ENCODE measurements around the gene MEA1. TPM values are rescaled to one million over a fixed set of nuclear protein-coding genes. Genes with fewer than 3 reads are reported as not detected.

MEA1 gene
- 10 to 100 TPM; 36.2 to 36.3 TPM for total RNA-seq
- polyA plus RNA-seq, result 100 to 1,000 TPM in 1 of 2 donors, 10 to 100 TPM in 1; 84.7 to 110 TPM

DNA sequence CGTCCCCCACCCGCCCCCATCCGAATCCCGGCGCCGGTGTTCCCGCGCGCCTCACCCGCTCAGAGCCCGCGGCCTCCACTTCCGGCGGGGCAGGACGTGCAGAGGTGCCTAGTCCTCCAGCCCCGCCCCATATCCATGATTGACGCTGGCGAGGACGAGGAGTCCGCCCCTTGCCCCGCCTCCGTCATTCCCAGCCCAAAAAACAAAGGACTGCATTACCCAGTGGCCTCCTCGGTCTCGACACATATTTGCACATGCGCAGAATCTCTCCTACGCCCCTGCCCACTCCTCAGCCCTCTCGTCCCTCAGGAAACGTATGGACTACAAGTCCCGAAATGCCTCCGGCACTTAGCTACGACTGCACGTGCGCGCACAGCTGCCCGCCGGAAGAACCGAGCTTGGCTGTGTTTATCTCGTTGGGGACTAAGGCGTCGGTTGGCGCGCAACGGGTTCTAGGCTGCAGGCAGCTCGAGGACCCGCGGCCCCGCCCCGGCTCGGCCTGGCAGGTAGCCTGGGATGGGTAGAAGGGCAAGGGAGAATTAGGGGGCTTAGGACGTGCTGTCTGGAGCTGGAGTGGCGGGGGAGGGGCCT, at the start of gene MEA1, which contains the start of gene KLHDC3:
Gene MEA1, minus strand, starts transcription at position 104 of the 591 bp plus-strand sequence. CDS start 133 bp downstream, outside the sequence.
Gene KLHDC3, plus strand, starts transcription at position 407 of the 591 bp plus-strand sequence. CDS start 2,944 bp downstream, outside the sequence.
- H3K4me1 Mint-ChIP-seq, result peaks cover 39 to 71% (median 56%) of the 10 kb centered on the region in 4 donors

GRCh38 chr6:43062818-43063217, 49.1 kb upstream of the MEA1 start:
- Mint-ChIP-seq H3K36me3 (peaks cover 39 to 56% of the 10 kb centered on the region in 2 donors), H3K27ac (no peak overlapping the region)

More for the DNA sequence above, at the start of gene MEA1, which contains the start of gene KLHDC3:
- Histone ChIP-seq H3K4me3 (ENCODE audit: low read length in 2 of 2) (peak within 1 kb of the TSS; percentile 75 to 84), H3K36me3 (ENCODE audit: insufficient read depth, low read length) (peaks cover 37% of the 10 kb centered on the region), H3K27me3 (ENCODE audit: insufficient read depth, low read length) (no peaks in the 10 kb centered on the region), H3K9me3 (ENCODE audit: control insufficient read depth in 1 of 2, low read length in 2 of 2) (no peaks in the 10 kb centered on the region), H3K27ac (ENCODE audit: low read depth, low read length) (peak within 1 kb of the TSS; percentile 71), H3K4me1 (ENCODE audit: insufficient read depth, low read length) (peaks cover 54% of the 10 kb centered on the region)
- Mint-ChIP-seq H3K27ac (peak within 1 kb of the TSS; percentile 75 to 98 (median 94)), H3K9me3 (peaks cover 0 to 6% (median 0%) of the 10 kb centered on the region in 8 donors), H3K36me3 (peaks cover 19 to 61% of the 10 kb centered on the region in 2 donors), H3K27me3 (no peaks in the 10 kb centered on the region), H3K4me3 (peak within 1 kb of the TSS; percentile 91 to 97 (median 94))
- ChIA-PET POLR2A (ENCODE audit: partially characterized antibody) (interaction anchor here (0.6 to 5.5 kb wide), 31 partner anchors 8 to 725 kb away, joined by 3 to 73 read pairs (median 4); partner anchors contain the start of genes ABCC10, BICRAL, CNPY3 and CUL7), CTCF (ENCODE audit: partially characterized antibody) (interaction anchor here (0.7 to 2.1 kb wide), 7 partner anchors 10 to 130 kb away, joined by 3 to 7 read pairs (median 3); partner anchors contain the start of genes CNPY3, CUL7, KLC4 and MRPL2)
- peak; percentile 98 to 100 (median 100) for DNase-seq
- intact Hi-C loops (cut with micrococcal nuclease), result loop anchor here (1.0 to 5.0 kb wide), 10 partner anchors 7 to 451 kb away; partner anchors contain the start of genes CNPY3, CUL7, KLC4 and MRPL2

GRCh38 chr6:43061861-43062260, 48.1 kb upstream of the MEA1 start:
- H3K36me3 Mint-ChIP-seq, result peaks cover 37 to 56% of the 10 kb centered on the region in 2 donors
- intact Hi-C loops (cut with micrococcal nuclease), result no loop called here

More at GRCh38 chr6:43062818-43063217, 49.1 kb upstream of the MEA1 start:
- H3K27me3 Mint-ChIP-seq, result no peaks in the 10 kb centered on the region
- Histone ChIP-seq H3K36me3 (ENCODE audit: insufficient read depth, low read length) (peaks cover 2% of the 10 kb centered on the region), H3K27ac (ENCODE audit: low read depth, low read length) (no peak overlapping the region), H3K4me1 (ENCODE audit: insufficient read depth, low read length) (peaks cover 21% of the 10 kb centered on the region), H3K9me3 (ENCODE audit: control insufficient read depth in 1 of 2, low read length in 2 of 2) (no peaks in the 10 kb centered on the region), H3K4me3 (ENCODE audit: low read length in 2 of 2) (no peak overlapping the region), H3K27me3 (ENCODE audit: insufficient read depth, low read length) (no peaks in the 10 kb centered on the region)
- CTCF ChIA-PET (ENCODE audit: partially characterized antibody), result no interaction called here
- H3K4me3 Mint-ChIP-seq, result no peak overlapping the region
- no peaks in the 10 kb centered on the region for H3K9me3 Mint-ChIP-seq
- peaks cover 25 to 39% (median 32%) of the 10 kb centered on the region in 4 donors for H3K4me1 Mint-ChIP-seq
- POLR2A ChIA-PET (ENCODE audit: partially characterized antibody), result interaction anchor here (0.6 kb wide), 1 partner anchor 9 kb away, joined by 3 read pairs; the partner anchor contains the start of gene CUL7
- no peak for DNase-seq
- intact Hi-C loops (cut with micrococcal nuclease), result no loop called here

GRCh38 chr6:43060755-43061633, 47.2 kb upstream of the MEA1 start:
- no peaks in the 10 kb centered on the region for H3K27me3 Mint-ChIP-seq
- H3K9me3 Mint-ChIP-seq, result no peaks in the 10 kb centered on the region
- peak overlapping the region; percentile 83 to 99 (median 94) for H3K27ac Mint-ChIP-seq
- Histone ChIP-seq H3K27me3 (ENCODE audit: insufficient read depth, low read length) (no peaks in the 10 kb centered on the region), H3K4me1 (ENCODE audit: insufficient read depth, low read length) (peaks cover 22% of the 10 kb centered on the region), H3K4me3 (ENCODE audit: low read length in 2 of 2) (no peak overlapping the region), H3K9me3 (ENCODE audit: control insufficient read depth in 1 of 2, low read length in 2 of 2) (no peaks in the 10 kb centered on the region), H3K27ac (ENCODE audit: low read depth, low read length) (no peak overlapping the region), H3K36me3 (ENCODE audit: insufficient read depth, low read length) (peaks cover 8% of the 10 kb centered on the region)
- ChIA-PET POLR2A (ENCODE audit: partially characterized antibody) (interaction anchor here (1.5 to 3.1 kb wide), 5 partner anchors 39 to 132 kb away, joined by 4 to 32 read pairs (median 8); partner anchors contain the start of genes CNPY3, PEX6 and RRP36), CTCF (ENCODE audit: partially characterized antibody) (interaction anchor here (0.9 kb wide), 1 partner anchor 39 kb away, joined by 3 read pairs; the partner anchor contains the start of gene RRP36)
- peaks cover 33 to 51% of the 10 kb centered on the region in 2 donors for H3K36me3 Mint-ChIP-seq
- DNase-seq, result no peak
- peaks cover 25 to 42% (median 34%) of the 10 kb centered on the region in 4 donors for H3K4me1 Mint-ChIP-seq
- intact Hi-C loops (cut with micrococcal nuclease), result no loop called here
- peak overlapping the region; percentile 94 to 99 (median 97) for H3K4me3 Mint-ChIP-seq

More at GRCh38 chr6:43061861-43062260, 48.1 kb upstream of the MEA1 start:
- Histone ChIP-seq H3K27me3 (ENCODE audit: insufficient read depth, low read length) (no peaks in the 10 kb centered on the region), H3K36me3 (ENCODE audit: insufficient read depth, low read length) (peaks cover 6% of the 10 kb centered on the region), H3K4me1 (ENCODE audit: insufficient read depth, low read length) (peaks cover 22% of the 10 kb centered on the region), H3K27ac (ENCODE audit: low read depth, low read length) (no peak overlapping the region), H3K9me3 (ENCODE audit: control insufficient read depth in 1 of 2, low read length in 2 of 2) (no peaks in the 10 kb centered on the region), H3K4me3 (ENCODE audit: low read length in 2 of 2) (no peak overlapping the region)
- H3K9me3 Mint-ChIP-seq, result no peaks in the 10 kb centered on the region
- no peak for DNase-seq
- H3K27ac Mint-ChIP-seq, result peak overlapping the region in 2 of 7 donors; percentile 9 to 98
- CTCF ChIA-PET (ENCODE audit: partially characterized antibody), result no interaction called here
- H3K4me1 Mint-ChIP-seq, result peaks cover 25 to 40% (median 34%) of the 10 kb centered on the region in 4 donors
- no peaks in the 10 kb centered on the region for H3K27me3 Mint-ChIP-seq
- peak overlapping the region in 1 of 8 donors; percentile 41 for H3K4me3 Mint-ChIP-seq
- POLR2A ChIA-PET (ENCODE audit: partially characterized antibody), result interaction anchor here (0.6 kb wide), 1 partner anchor 132 kb away, joined by 3 read pairs; the partner anchor contains the start of gene CNPY3

- peak overlapping the region; percentile 94 to 99 (median 97) for H3K4me3 Mint-ChIP-seq
- H3K4me1 Mint-ChIP-seq, result peaks cover 27 to 50% (median 34%) of the 10 kb centered on the region in 4 donors
- H3K27ac ChIP-seq (ENCODE audit: low read depth, low read length), result peak overlapping the region; percentile 91
- ChIA-PET CTCF (ENCODE audit: partially characterized antibody) (interaction anchor here (0.7 to 1.3 kb wide), 3 partner anchors 79 to 99 kb away, joined by 3 to 4 read pairs (median 3); partner anchors contain the start of gene GNMT), POLR2A (ENCODE audit: partially characterized antibody) (interaction anchor here (1.4 to 3.1 kb wide), 11 partner anchors 10 to 180 kb away, joined by 4 to 32 read pairs (median 8); partner anchors contain the start of genes CNPY3, KLHDC3, MEA1 and PEX6)
- peaks cover 32 to 48% of the 10 kb centered on the region in 2 donors for H3K36me3 Mint-ChIP-seq
- DNase-seq, result peak in 1 of 5 donors; percentile 41
- H3K27me3 Mint-ChIP-seq, result no peaks in the 10 kb centered on the region
- H3K27me3 ChIP-seq (ENCODE audit: insufficient read depth, low read length), result no peaks in the 10 kb centered on the region
- H3K4me3 ChIP-seq (ENCODE audit: low read length in 2 of 2), result peak overlapping the region; percentile 84 to 87
- peaks cover 22% of the 10 kb centered on the region for H3K4me1 ChIP-seq (ENCODE audit: insufficient read depth, low read length)
- peaks cover 13% of the 10 kb centered on the region for H3K36me3 ChIP-seq (ENCODE audit: insufficient read depth, low read length)
- intact Hi-C loops (cut with micrococcal nuclease), result no loop called here
- peak overlapping the region; percentile 97 to 100 (median 99) for H3K27ac Mint-ChIP-seq
- H3K9me3 Mint-ChIP-seq, result no peaks in the 10 kb centered on the region
- H3K9me3 ChIP-seq (ENCODE audit: control insufficient read depth in 1 of 2, low read length in 2 of 2), result no peaks in the 10 kb centered on the region
These were observed 46.4 kb upstream of the MEA1 start for GRCh38 chr6:43060034-43060754.

All from CD4-positive, alpha-beta memory T cell (primary cell).